ENCODE data around the gene PHLDB2.

Gene PHLDB2

GRCh38 chr3:111857474-111857873 lies 1.6 kb upstream of the PHLDB2 start:
- Histone ChIP-seq H3K9me3 (replicated peaks in 1 of 11) (no peaks in the 10 kb centered on the region), H3K4me3 (no peak overlapping the region), H4K20me1 (no peaks in the 10 kb centered on the region), H3K9ac (no peak overlapping the region), H3K4me1 (peaks cover 6 to 28% (median 23%) of the 10 kb centered on the region in 10 experiments; a peak in 19 of 20 replicates), H3K4me2 (no peak overlapping the region), H3K27ac (no peak overlapping the region), H3K36me3 (no peaks in the 10 kb centered on the region), H3K27me3 (peaks cover 0 to 42% (median 0%) of the 10 kb centered on the region in 11 experiments; a peak in 7 of 22 replicates)
- no peak for TF ChIP-seq Cebpa-rat (IDR thresholded peaks at IDR 0.05)

- Histone ChIP-seq H3K9ac (peak overlapping the region in 2 of 11 experiments; percentile 84 to 87; a peak in 4 of 22 replicates), H3K27ac (no peak overlapping the region), H3K4me3 (peak overlapping the region; percentile 60 to 79 (median 73); a peak in 19 of 20 replicates), H4K20me1 (no peaks in the 10 kb centered on the region), H3K36me3 (no peaks in the 10 kb centered on the region), H3K27me3 (peaks cover 0 to 43% (median 0%) of the 10 kb centered on the region in 11 experiments; a peak in 7 of 22 replicates), H3K4me1 (peaks cover 6 to 39% (median 32%) of the 10 kb centered on the region in 10 experiments; a peak in 19 of 20 replicates), H3K9me3 (replicated peaks in 1 of 11) (no peaks in the 10 kb centered on the region), H3K4me2 (peak overlapping the region; percentile 82 to 99 (median 96))
- TF ChIP-seq Cebpa-rat (IDR thresholded peaks at IDR 0.05), result no peak
Observed at GRCh38 chr3:111858642-111859041, 423 bp upstream of the PHLDB2 start.

DNA sequence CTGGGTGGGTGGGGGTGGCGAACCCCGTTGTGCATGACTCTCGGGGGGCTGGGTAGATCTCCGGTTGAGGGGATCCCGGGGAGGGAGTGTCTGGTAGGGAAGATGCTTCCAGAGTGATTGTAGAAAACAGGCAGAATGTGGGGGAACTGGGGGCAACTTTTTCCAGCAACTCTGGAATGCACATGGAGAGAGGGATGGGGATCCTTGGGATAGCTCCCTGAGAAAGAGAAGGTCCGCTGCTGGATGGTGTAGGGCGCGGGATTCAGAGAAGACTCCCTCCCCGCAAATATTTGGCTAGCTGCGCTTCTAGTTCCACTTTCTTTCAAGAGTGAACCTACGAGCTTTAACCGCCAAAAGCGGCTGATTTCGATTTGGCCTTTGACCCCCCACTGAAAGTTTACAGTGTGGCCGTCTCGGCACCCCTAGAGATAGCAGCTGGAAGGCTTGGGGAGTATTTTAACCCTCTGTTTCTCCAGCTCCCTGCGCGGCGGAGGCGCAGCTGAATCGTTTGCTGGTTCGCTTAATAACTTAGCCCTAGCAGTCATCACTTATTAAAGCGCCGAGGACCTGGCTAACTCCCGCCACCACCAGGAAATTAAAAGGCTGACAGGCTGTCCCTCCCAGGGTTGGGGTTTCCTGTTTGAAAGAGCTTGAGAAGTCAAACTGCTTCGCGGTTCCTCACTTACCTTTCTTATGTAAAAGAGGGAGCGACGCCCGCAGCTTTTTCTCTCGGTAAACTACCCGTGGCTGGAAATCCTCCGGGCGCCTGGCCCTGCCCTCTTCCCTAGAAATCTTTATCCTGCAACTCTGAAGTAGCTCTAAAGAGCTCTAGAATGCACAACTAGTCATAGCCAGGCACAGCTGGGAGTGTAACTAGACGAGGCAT lies 1.2 kb downstream of the PHLDB2 start:
- Histone ChIP-seq H3K27me3 (peaks cover 0 to 43% (median 0%) of the 10 kb centered on the region in 11 experiments; a peak in 7 of 22 replicates), H3K9ac (peak overlapping the region; percentile 57 to 87 (median 77); a peak in 21 of 22 replicates), H3K36me3 (no peaks in the 10 kb centered on the region), H3K9me3 (replicated peaks in 1 of 11) (no peaks in the 10 kb centered on the region), H3K4me1 (peaks cover 6 to 55% (median 44%) of the 10 kb centered on the region in 10 experiments; a peak in 19 of 20 replicates), H3K27ac (peak overlapping the region in 8 of 11 experiments; percentile 31 to 80 (median 76); a peak in 16 of 22 replicates), H3K4me3 (peak overlapping the region; percentile 60 to 79 (median 73)), H4K20me1 (no peaks in the 10 kb centered on the region), H3K4me2 (peak overlapping the region; percentile 82 to 99 (median 96))
- TF ChIP-seq Cebpa-rat (IDR thresholded peaks at IDR 0.05), result no peak

DNA sequence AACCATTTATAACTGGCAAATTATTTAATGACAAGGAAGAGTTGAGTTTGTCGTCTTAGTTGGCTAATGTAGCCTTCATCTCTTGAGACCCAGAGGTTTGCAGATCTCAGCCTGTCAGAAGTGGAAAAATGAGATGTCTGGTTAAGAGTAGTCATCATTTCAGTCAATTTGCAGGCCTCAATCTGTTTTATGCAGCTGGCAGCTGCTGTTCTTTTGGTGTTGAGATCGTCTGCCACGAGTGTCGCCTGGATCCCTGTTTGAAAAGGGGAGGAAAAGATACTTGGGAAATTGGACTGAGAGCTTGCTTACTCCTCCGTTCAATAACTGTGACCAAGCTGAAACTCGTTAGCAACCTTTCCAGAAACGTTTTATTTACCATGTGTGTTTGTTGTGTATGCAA lies 2.3 kb downstream of the PHLDB2 start:
- TF ChIP-seq Cebpa-rat (IDR thresholded peaks at IDR 0.05), result no peak
- Histone ChIP-seq H3K9ac (peak overlapping the region in 4 of 11 experiments; percentile 83 to 87 (median 84); a peak in 7 of 22 replicates), H3K36me3 (no peaks in the 10 kb centered on the region), H3K27ac (peak overlapping the region in 2 of 11 experiments; percentile 13 to 78; a peak in 3 of 22 replicates), H3K4me2 (peak overlapping the region in 9 of 11 experiments; percentile 82 to 97 (median 94); a peak in 17 of 22 replicates), H3K4me3 (peak overlapping the region in 4 of 10 experiments; percentile 1 to 78 (median 75); a peak in 6 of 20 replicates), H3K9me3 (replicated peaks in 1 of 11) (no peaks in the 10 kb centered on the region), H4K20me1 (no peaks in the 10 kb centered on the region), H3K4me1 (peaks cover 6 to 59% (median 48%) of the 10 kb centered on the region in 10 experiments; a peak in 19 of 20 replicates), H3K27me3 (peaks cover 0 to 43% (median 0%) of the 10 kb centered on the region in 11 experiments; a peak in 7 of 22 replicates)

DNA sequence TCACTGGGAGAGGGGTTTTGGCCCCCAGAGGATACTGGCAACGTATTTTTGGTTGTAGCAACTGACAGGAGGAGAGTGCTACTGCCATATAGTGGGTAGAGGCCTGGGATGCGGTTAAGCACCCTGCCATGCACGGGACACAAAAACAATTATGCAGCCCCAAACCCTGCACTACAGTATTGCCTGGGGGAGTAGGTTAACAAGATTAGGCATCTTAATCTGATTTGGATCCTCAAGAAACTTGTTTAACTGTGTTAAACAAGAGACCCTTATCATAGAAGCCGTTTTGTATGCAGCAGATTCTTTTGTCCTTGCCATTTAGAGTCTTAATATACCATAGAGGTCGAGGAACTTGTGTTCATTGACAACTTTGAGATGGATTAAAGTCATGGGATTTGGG lies 3.4 kb downstream of the PHLDB2 start:
- peak overlapping the region in 2 of 10 experiments; percentile 76 to 78; a peak in 3 of 20 replicates for H3K4me3 ChIP-seq
- H3K4me2 ChIP-seq, result peak overlapping the region in 8 of 11 experiments; percentile 82 to 97 (median 92); a peak in 16 of 22 replicates
- peaks cover 0 to 43% (median 0%) of the 10 kb centered on the region in 11 experiments; a peak in 7 of 22 replicates for H3K27me3 ChIP-seq
- no peaks in the 10 kb centered on the region for H4K20me1 ChIP-seq
- no peak for TF ChIP-seq Cebpa-rat (IDR thresholded peaks at IDR 0.05)
- no peak overlapping the region for H3K27ac ChIP-seq
- peaks cover 6 to 59% (median 48%) of the 10 kb centered on the region in 10 experiments; a peak in 19 of 20 replicates for H3K4me1 ChIP-seq
- peak overlapping the region in 3 of 11 experiments; percentile 28 to 87 (median 33); a peak in 3 of 22 replicates for H3K9ac ChIP-seq
- H3K36me3 ChIP-seq, result no peaks in the 10 kb centered on the region
- H3K9me3 ChIP-seq (replicated peaks in 1 of 11), result no peaks in the 10 kb centered on the region

GRCh38 chr3:111862974-111863373 lies 3.9 kb downstream of the PHLDB2 start:
- H3K4me1 ChIP-seq, result peaks cover 6 to 59% (median 48%) of the 10 kb centered on the region in 10 experiments; a peak in 19 of 20 replicates
- peak overlapping the region in 1 of 10 experiments; percentile 76; a peak in 1 of 20 replicates for H3K4me3 ChIP-seq
- peaks cover 0 to 43% (median 0%) of the 10 kb centered on the region in 11 experiments; a peak in 7 of 22 replicates for H3K27me3 ChIP-seq
- H3K27ac ChIP-seq, result no peak overlapping the region
- TF ChIP-seq Cebpa-rat (IDR thresholded peaks at IDR 0.05), result no peak
- no peaks in the 10 kb centered on the region for H4K20me1 ChIP-seq
- H3K4me2 ChIP-seq, result peak overlapping the region in 8 of 11 experiments; percentile 82 to 97 (median 92); a peak in 14 of 22 replicates
- no peaks in the 10 kb centered on the region for H3K36me3 ChIP-seq
- no peaks in the 10 kb centered on the region for H3K9me3 ChIP-seq (replicated peaks in 1 of 11)
- peak overlapping the region in 2 of 11 experiments; percentile 33 to 87; a peak in 1 of 22 replicates for H3K9ac ChIP-seq

DNA sequence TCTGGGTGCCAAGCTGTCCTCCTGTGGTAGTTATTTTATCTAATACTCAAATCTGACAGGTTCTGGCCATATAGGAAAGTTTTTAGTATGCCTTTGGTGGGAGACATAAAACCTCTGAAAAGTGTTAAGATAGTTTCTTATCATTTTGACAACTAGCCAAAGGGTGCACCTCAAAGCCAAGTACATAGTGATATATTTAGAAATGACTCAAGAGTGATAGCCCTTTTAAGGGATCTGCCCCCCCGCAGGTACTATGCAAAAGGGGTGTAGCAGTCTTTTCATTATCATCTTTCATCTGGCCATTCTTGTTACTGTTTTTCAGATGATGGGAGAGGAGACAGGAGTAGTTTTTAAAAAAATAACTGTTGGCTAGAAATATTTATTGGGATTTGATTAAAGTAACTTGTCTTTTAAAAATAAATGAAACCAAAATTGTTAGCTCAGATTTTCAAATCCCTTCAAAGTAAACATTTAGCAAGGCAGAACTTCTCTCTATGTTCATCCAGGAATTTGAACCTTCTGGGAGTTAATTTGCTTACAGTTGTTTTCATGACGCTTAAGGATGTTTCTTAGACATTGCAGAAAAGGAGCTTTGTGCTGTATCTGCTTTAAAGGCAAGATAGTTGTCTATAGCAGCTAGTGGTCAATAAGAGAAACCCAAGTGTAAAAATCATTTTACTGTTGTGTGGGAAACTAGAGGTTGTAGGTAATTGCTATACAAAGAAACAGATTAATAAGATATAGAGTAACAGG lies 5.1 kb downstream of the PHLDB2 start:
- TF ChIP-seq Cebpa-rat (IDR thresholded peaks at IDR 0.05), result no peak
- peaks cover 3 to 54% (median 48%) of the 10 kb centered on the region in 10 experiments; a peak in 19 of 20 replicates for H3K4me1 ChIP-seq
- H3K4me3 ChIP-seq, result no peak overlapping the region
- no peak overlapping the region for H3K9ac ChIP-seq
- no peaks in the 10 kb centered on the region for H4K20me1 ChIP-seq
- H3K36me3 ChIP-seq, result no peaks in the 10 kb centered on the region
- H3K4me2 ChIP-seq, result peak overlapping the region in 6 of 11 experiments; percentile 11 to 94 (median 88); a peak in 9 of 22 replicates
- no peaks in the 10 kb centered on the region for H3K9me3 ChIP-seq (replicated peaks in 1 of 11)
- H3K27ac ChIP-seq, result no peak overlapping the region
- peaks cover 0 to 35% (median 0%) of the 10 kb centered on the region in 11 experiments; a peak in 7 of 22 replicates for H3K27me3 ChIP-seq

All from BLaER1 treated with 17β-estradiol and CSF1 and Interleukin-3, amounts not matched to agents 10 nM and 100 nM (cell line).